Measurements from ENCODE around the gene OTX2. TPM values are rescaled to one million over a fixed set of nuclear protein-coding genes. Genes with fewer than 3 reads are reported as not detected.

Gene OTX2
- total RNA-seq: not detected
- not detected for polyA plus RNA-seq (ENCODE audit: insufficient read depth, low read depth, low replicate concordance)
- long read RNA-seq, donor 1: 0 reads
- long read RNA-seq, donor 2: 0 reads
- long read RNA-seq, donor 3: 0 reads
- long read RNA-seq, donor 4: 0 reads
- long read RNA-seq, donor 5: 0 reads
- long read RNA-seq, donor 6: 0 reads
- long read RNA-seq, donor 7, partial matches to known transcripts: 0 of 1 reads
- long read RNA-seq, donor 7, other reads (novel, unspliced or antisense): 1 of 1 reads
- long read RNA-seq, donor 8: 0 reads
- long read RNA-seq, donor 9: 0 reads
- long read RNA-seq, donor 10: 0 reads

GRCh38 chr14:56810147-56810719 is at the start of gene OTX2:
Gene OTX2, minus strand, starts transcription at chr14:56810479. Its CDS starts 5,023 bp downstream, at chr14:56805456.
- intact Hi-C loops (cut with DNase I): no loop called here
- no peaks in the 10 kb centered on the region for H3K9me3 ChIP-seq (ENCODE audit: control insufficient read depth in 2 of 3, insufficient read depth in 1 of 3, low read length in 3 of 3)
- H3K4me1 ChIP-seq (ENCODE audit: control insufficient read depth in 2 of 3, insufficient read depth in 2 of 3, low read depth in 1 of 3, low read length in 3 of 3): no peaks in the 10 kb centered on the region
- peaks cover 83% of the 10 kb centered on the region for H3K27me3 ChIP-seq (ENCODE audit: control insufficient read depth, insufficient read depth, low read length)
- TF ChIP-seq, protein P1, sequence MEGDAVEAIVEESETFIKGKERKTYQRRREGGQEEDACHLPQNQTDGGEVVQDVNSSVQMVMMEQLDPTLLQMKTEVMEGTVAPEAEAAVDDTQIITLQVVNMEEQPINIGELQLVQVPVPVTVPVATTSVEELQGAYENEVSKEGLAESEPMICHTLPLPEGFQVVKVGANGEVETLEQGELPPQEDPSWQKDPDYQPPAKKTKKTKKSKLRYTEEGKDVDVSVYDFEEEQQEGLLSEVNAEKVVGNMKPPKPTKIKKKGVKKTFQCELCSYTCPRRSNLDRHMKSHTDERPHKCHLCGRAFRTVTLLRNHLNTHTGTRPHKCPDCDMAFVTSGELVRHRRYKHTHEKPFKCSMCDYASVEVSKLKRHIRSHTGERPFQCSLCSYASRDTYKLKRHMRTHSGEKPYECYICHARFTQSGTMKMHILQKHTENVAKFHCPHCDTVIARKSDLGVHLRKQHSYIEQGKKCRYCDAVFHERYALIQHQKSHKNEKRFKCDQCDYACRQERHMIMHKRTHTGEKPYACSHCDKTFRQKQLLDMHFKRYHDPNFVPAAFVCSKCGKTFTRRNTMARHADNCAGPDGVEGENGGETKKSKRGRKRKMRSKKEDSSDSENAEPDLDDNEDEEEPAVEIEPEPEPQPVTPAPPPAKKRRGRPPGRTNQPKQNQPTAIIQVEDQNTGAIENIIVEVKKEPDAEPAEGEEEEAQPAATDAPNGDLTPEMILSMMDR (IDR thresholded peaks at IDR 0.05; ENCODE audit: borderline replicate concordance, extremely low read depth, insufficient read depth): no peak
- no peak for FAIRE-seq
- peak in 2 of 5 donors; percentile 51 to 57 for DNase-seq
- no peak within 1 kb of the TSS for H3K4me3 ChIP-seq (ENCODE audit: low read length in 3 of 3)
- no peak within 1 kb of the TSS for H3K9ac ChIP-seq (ENCODE audit: low read length in 3 of 3)
- no peaks in the 10 kb centered on the region for H3K36me3 ChIP-seq (ENCODE audit: control insufficient read depth in 2 of 3, insufficient read depth in 3 of 3, low read length in 3 of 3)
- no peak within 1 kb of the TSS for H3K27ac ChIP-seq (ENCODE audit: low read depth in 2 of 2, low read length in 2 of 2)

DNA sequence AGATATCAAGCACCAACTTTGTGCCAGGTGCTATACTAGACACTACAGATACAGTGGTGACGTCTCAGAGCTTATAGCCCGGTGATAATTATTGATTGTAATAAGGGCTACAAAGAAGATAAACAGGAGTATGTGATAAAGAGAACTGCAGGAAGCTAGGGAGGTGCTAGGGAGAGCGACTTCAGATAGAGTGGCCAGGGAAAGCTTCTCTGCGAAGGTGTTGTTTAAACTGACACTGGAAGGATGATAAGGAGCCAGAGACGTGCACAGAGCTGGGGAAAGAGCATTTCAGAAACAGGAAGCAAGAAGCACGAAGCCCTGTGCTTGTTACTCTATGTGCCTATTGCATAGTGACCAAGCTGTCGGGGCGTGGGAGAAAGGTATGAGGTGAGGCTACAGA is 48.1 kb upstream of the OTX2 start:
- H3K4me1 ChIP-seq (ENCODE audit: control insufficient read depth in 2 of 3, insufficient read depth in 2 of 3, low read depth in 1 of 3, low read length in 3 of 3): no peaks in the 10 kb centered on the region
- no peaks in the 10 kb centered on the region for H3K9me3 ChIP-seq (ENCODE audit: control insufficient read depth in 2 of 3, insufficient read depth in 1 of 3, low read length in 3 of 3)
- no peak for DNase-seq
- no peaks in the 10 kb centered on the region for H3K36me3 ChIP-seq (ENCODE audit: control insufficient read depth in 2 of 3, insufficient read depth in 3 of 3, low read length in 3 of 3)
- intact Hi-C loops (cut with DNase I): no loop called here
- no peaks in the 10 kb centered on the region for H3K27me3 ChIP-seq (ENCODE audit: control insufficient read depth, insufficient read depth, low read length)
- TF ChIP-seq, protein P1 (IDR thresholded peaks at IDR 0.05; ENCODE audit: borderline replicate concordance, extremely low read depth, insufficient read depth): no peak
- H3K9ac ChIP-seq (ENCODE audit: low read length in 3 of 3): no peak overlapping the region
- no peak overlapping the region for H3K4me3 ChIP-seq (ENCODE audit: low read length in 3 of 3)
- FAIRE-seq: no peak
- H3K27ac ChIP-seq (ENCODE audit: low read depth in 2 of 2, low read length in 2 of 2): no peak overlapping the region

- H3K27ac ChIP-seq (ENCODE audit: low read depth in 2 of 2, low read length in 2 of 2): no peak overlapping the region
- FAIRE-seq: no peak
- H3K9me3 ChIP-seq (ENCODE audit: control insufficient read depth in 2 of 3, insufficient read depth in 1 of 3, low read length in 3 of 3): no peaks in the 10 kb centered on the region
- H3K27me3 ChIP-seq (ENCODE audit: control insufficient read depth, insufficient read depth, low read length): no peaks in the 10 kb centered on the region
- no peak for DNase-seq
- no peaks in the 10 kb centered on the region for H3K4me1 ChIP-seq (ENCODE audit: control insufficient read depth in 2 of 3, insufficient read depth in 2 of 3, low read depth in 1 of 3, low read length in 3 of 3)
- H3K36me3 ChIP-seq (ENCODE audit: control insufficient read depth in 2 of 3, insufficient read depth in 3 of 3, low read length in 3 of 3): no peaks in the 10 kb centered on the region
- no peak overlapping the region for H3K9ac ChIP-seq (ENCODE audit: low read length in 3 of 3)
- intact Hi-C loops (cut with DNase I): no loop called here
- no peak overlapping the region for H3K4me3 ChIP-seq (ENCODE audit: low read length in 3 of 3)
- TF ChIP-seq, protein P1 (IDR thresholded peaks at IDR 0.05; ENCODE audit: borderline replicate concordance, extremely low read depth, insufficient read depth): no peak
Measured at GRCh38 chr14:56857216-56857615, 46.9 kb upstream of the OTX2 start.

Data from kidney (tissue), 22 donors.